HUES64 (cell line): ENCODE measurements around the gene OTX1.

ENCODE experiments used
- H3K27ac ChIP-seq: 2 replicates; pipeline ENCODE4 v1.7.0; 2013; ENCODE audit warnings: low read depth, low read length, inconsistent platforms
- H3K27me3 ChIP-seq: 2 replicates; pipeline ENCODE4 v1.6.1; 2013; ENCODE audit warnings: mild to moderate bottlenecking, low read length; ENCODE audit not compliant: insufficient read depth
- H3K36me3 ChIP-seq: 2 replicates; pipeline ENCODE4 v1.6.1; 2013; ENCODE audit warnings: mild to moderate bottlenecking, low read length; ENCODE audit not compliant: insufficient read depth
- H3K4me1 ChIP-seq: 2 replicates; pipeline ENCODE4 v1.6.1; 2013; ENCODE audit warnings: mild to moderate bottlenecking, low read length, moderate library complexity; ENCODE audit not compliant: insufficient read depth
- H3K4me3 ChIP-seq: 2 replicates; pipeline ENCODE4 v1.5.1; 2013; ENCODE audit warnings: mild to moderate bottlenecking, low read length, moderate library complexity
- H3K9ac ChIP-seq: 2 replicates; pipeline ENCODE4 v1.6.1; 2013; ENCODE audit warnings: mild to moderate bottlenecking, low read depth, low read length
- H3K9me3 ChIP-seq: 2 replicates; pipeline ENCODE4 v1.6.1; 2013; ENCODE audit warnings: low read depth, low read length; ENCODE audit not compliant: insufficient read depth
- WGBS: fragments of 150-250, 120-280 bp; methylation state at CpG from one replicate; pipeline ENCODE4 v1.1.7; 2013; ENCODE audit warnings: missing lambda C conversion rate; 5-methylcytosine and 5-hydroxymethylcytosine counted together

Gene OTX1

GRCh38 chr2:63092401-63092800 lies 41.8 kb downstream of the OTX1 start:
- 100% methylated on average over 1 of the region's 1 CpG for WGBS
- peaks cover 8% of the 10 kb centered on the region; the same call in 1 of the 2 replicates for H3K4me1 ChIP-seq
- H3K9ac ChIP-seq = no peak overlapping the region
- no peaks in the 10 kb centered on the region for H3K9me3 ChIP-seq
- H3K27me3 ChIP-seq = no peaks in the 10 kb centered on the region
- H3K4me3 ChIP-seq = no peak overlapping the region
- no peak overlapping the region for H3K27ac ChIP-seq
- H3K36me3 ChIP-seq = no peaks in the 10 kb centered on the region

- Histone ChIP-seq H3K9ac (no peak overlapping the region), H3K27ac (no peak overlapping the region), H3K4me1 (peaks cover 8% of the 10 kb centered on the region; the same call in 1 of the 2 replicates), H3K9me3 (no peaks in the 10 kb centered on the region), H3K36me3 (no peaks in the 10 kb centered on the region), H3K27me3 (no peaks in the 10 kb centered on the region), H3K4me3 (no peak overlapping the region)
- WGBS = no CpG with 5 or more reads among the region's 1 CpG
These were observed 42.2 kb downstream of the OTX1 start for GRCh38 chr2:63092857-63093256.

- Histone ChIP-seq H3K9me3 (no peaks in the 10 kb centered on the region), H3K4me1 (peaks cover 8% of the 10 kb centered on the region; the same call in 1 of the 2 replicates), H3K4me3 (no peak overlapping the region), H3K36me3 (no peaks in the 10 kb centered on the region), H3K27me3 (no peaks in the 10 kb centered on the region), H3K9ac (no peak overlapping the region), H3K27ac (no peak overlapping the region)
- no CpG with 5 or more reads among the region's 1 CpG for WGBS
These were observed 42.9 kb downstream of the OTX1 start for GRCh38 chr2:63093502-63093901.

GRCh38 chr2:63096491-63096890 lies 45.9 kb downstream of the OTX1 start:
- Histone ChIP-seq H3K4me3 (no peak overlapping the region), H3K27ac (no peak overlapping the region), H3K9me3 (no peaks in the 10 kb centered on the region), H3K27me3 (no peaks in the 10 kb centered on the region), H3K36me3 (no peaks in the 10 kb centered on the region), H3K9ac (no peak overlapping the region), H3K4me1 (peaks cover 8% of the 10 kb centered on the region; the same call in 1 of the 2 replicates)
- WGBS = 67% methylated on average over 1 of the region's 1 CpG

GRCh38 chr2:63099032-63099431 lies 48.4 kb downstream of the OTX1 start:
- Histone ChIP-seq H3K4me1 (no peaks in the 10 kb centered on the region; the same call in 1 of the 2 replicates), H3K27ac (no peak overlapping the region), H3K36me3 (no peaks in the 10 kb centered on the region), H3K9ac (no peak overlapping the region), H3K4me3 (no peak overlapping the region), H3K9me3 (0 out of 2 replicates have a peak, but pooled peaks cover 3% of the 10 kb centered on the region), H3K27me3 (no peaks in the 10 kb centered on the region)
- WGBS = 94% methylated on average over 1 of the region's 1 CpG

GRCh38 chr2:63101954-63102353 lies 51.3 kb downstream of the OTX1 start:
- H3K9ac ChIP-seq = no peak overlapping the region
- peaks cover 3% of the 10 kb centered on the region; the same call in 1 of the 2 replicates for H3K9me3 ChIP-seq
- no peaks in the 10 kb centered on the region for H3K4me1 ChIP-seq
- WGBS = 86% methylated on average over 2 of the region's 2 CpGs
- H3K27me3 ChIP-seq = no peaks in the 10 kb centered on the region
- H3K27ac ChIP-seq = no peak overlapping the region
- H3K36me3 ChIP-seq = no peaks in the 10 kb centered on the region
- no peak overlapping the region for H3K4me3 ChIP-seq

- H3K9me3 ChIP-seq = peaks cover 3% of the 10 kb centered on the region; the same call in 1 of the 2 replicates
- WGBS = 92% methylated on average over 1 of the region's 1 CpG
These were observed 53.9 kb downstream of the OTX1 start for GRCh38 chr2:63104482-63104881.

More at GRCh38 chr2:63104482-63104881, 53.9 kb downstream of the OTX1 start:
- no peak overlapping the region for H3K4me3 ChIP-seq
- no peaks in the 10 kb centered on the region for H3K36me3 ChIP-seq
- no peak overlapping the region for H3K27ac ChIP-seq
- no peaks in the 10 kb centered on the region for H3K27me3 ChIP-seq
- H3K9ac ChIP-seq = no peak overlapping the region
- no peaks in the 10 kb centered on the region for H3K4me1 ChIP-seq
